Keratinocyte (primary cell): ENCODE measurements around the gene DLEC1. TPM values are rescaled to one million over a fixed set of nuclear protein-coding genes. Genes with fewer than 3 reads are reported as not detected.

Experiments
- DNase-seq: peaks from one replicate; pipeline ENCODE4 v3.0.0-alpha.2; 2011; ENCODE audit warnings: low read depth, missing footprints, low spot score
- FAIRE-seq: peaks from 2 replicates; lab custom pipeline; 2011; peaks lifted over from hg19 to GRCh38; lab: Jason Lieb, UNC
- H2AFZ ChIP-seq: 2 replicates; pipeline ENCODE4 v1.6.0; 2012; ENCODE audit warnings: low read length, control low read depth, inconsistent platforms; ENCODE audit not compliant: control insufficient read depth
- H3K27ac ChIP-seq: 2 replicates; pipeline ENCODE4 v1.5.1; 2011; ENCODE audit warnings: low read length; ENCODE audit not compliant: control insufficient read depth, insufficient read depth
- H3K27me3 ChIP-seq: 3 replicates; pipeline ENCODE4 v1.6.0; 2011; ENCODE audit warnings: low read length; ENCODE audit not compliant: control insufficient read depth, insufficient read depth; ENCODE audit errors: extremely low read depth
- H3K36me3 ChIP-seq, 2 experiments: 2 replicates in 1 of 2; 3 replicates in 1 of 2; pipeline ENCODE4 v1.5.1; 2011; ENCODE audit warnings: low read length in 2 of 2, mild to moderate bottlenecking in 1 of 2; ENCODE audit not compliant: control insufficient read depth in 2 of 2, insufficient read depth in 2 of 2; ENCODE audit errors: extremely low read depth in 1 of 2
- H3K4me1 ChIP-seq: 3 replicates; pipeline ENCODE4 v1.5.1; 2011; ENCODE audit warnings: low read length; ENCODE audit not compliant: control insufficient read depth, insufficient read depth; ENCODE audit errors: extremely low read depth
- H3K4me2 ChIP-seq: 3 replicates; pipeline ENCODE4 v1.6.0; 2011; ENCODE audit warnings: low read depth, low read length; ENCODE audit not compliant: control insufficient read depth, insufficient read depth; ENCODE audit errors: extremely low read depth
- H3K4me3 ChIP-seq, 3 experiments: fragments of 200-600 bp in 1 of 3; sonication (generic) in 1 of 3; 2 replicates in 2 of 3; 3 replicates in 1 of 3; pipeline ENCODE4 v1.5.1; 2011 to 2016; ENCODE audit warnings: low read length in 3 of 3, mild to moderate bottlenecking in 3 of 3, control low read depth in 2 of 3, inconsistent platforms in 1 of 3, low read depth in 1 of 3, mixed read lengths in 1 of 3, mixed run types in 1 of 3, moderate library complexity in 1 of 3; ENCODE audit not compliant: control insufficient read depth in 2 of 3, insufficient read depth in 2 of 3; ENCODE audit errors: extremely low read depth in 1 of 3
- H3K79me2 ChIP-seq: 2 replicates; pipeline ENCODE4 v1.6.0; 2012; ENCODE audit warnings: low read length; ENCODE audit not compliant: control insufficient read depth, insufficient read depth
- H3K9ac ChIP-seq: 3 replicates; pipeline ENCODE4 v1.6.0; 2011; ENCODE audit warnings: low read length; ENCODE audit not compliant: control insufficient read depth, insufficient read depth; ENCODE audit errors: extremely low read depth
- H3K9me1 ChIP-seq: 3 replicates; pipeline ENCODE4 v1.6.0; 2011; ENCODE audit warnings: low read length; ENCODE audit not compliant: control insufficient read depth, insufficient read depth; ENCODE audit errors: extremely low read depth
- H3K9me3 ChIP-seq: 2 replicates; pipeline ENCODE4 v1.5.1; 2012; ENCODE audit warnings: low read depth, low read length; ENCODE audit not compliant: control insufficient read depth
- H4K20me1 ChIP-seq: 3 replicates; pipeline ENCODE4 v1.6.0; 2011; ENCODE audit warnings: low read length; ENCODE audit not compliant: control insufficient read depth, insufficient read depth; ENCODE audit errors: extremely low read depth
- CTCF ChIP-seq, 3 experiments: IDR thresholded peaks in 1 of 3; conservative IDR thresholded peaks in 1 of 3; optimal IDR thresholded peaks in 1 of 3; 2 replicates in 2 of 3; 3 replicates in 1 of 3; pipeline versions ENCODE3 to v1.5.1; 2011; ENCODE audit warnings: low read length in 3 of 3, mild to moderate bottlenecking in 3 of 3, moderate library complexity in 2 of 3, control low read depth in 1 of 3, inconsistent platforms in 1 of 3; ENCODE audit not compliant: insufficient read depth in 2 of 3; ENCODE audit errors: extremely low read depth in 1 of 3
- EZH2 ChIP-seq: IDR thresholded peaks from one replicate; pipeline ENCODE4 v1.6.1; 2012; ENCODE audit warnings: inconsistent platforms, mild to moderate bottlenecking, low read length, moderate library complexity
- dilution Hi-C: fragments of 300-500 bp; cut with MboI; formaldehyde crosslinking; loops from one replicate; pipeline ENCODE4 v1.7.0; 2020; ENCODE audit warnings: low sequenced_read_pairs; ENCODE audit not compliant: extremely low pct_ligation_motif_present
- polyA plus RNA-seq, 5 experiments: library from polyadenylated mRNA; depleted of rRNA in 3 of 5; stranded (reverse) in 3 of 5; stranded (forward) in 1 of 5; unstranded in 1 of 5; fragments of >200 nt; gene quantifications; 1 replicate in 1 of 5; 2 replicates in 3 of 5; 3 replicates in 1 of 5; pipeline versions ENCODE4 v1.2.1 to v1.2.3, GENCODE V29; 2011 to 2012; ENCODE audit warnings: missing spikeins in 2 of 5, low read depth in 1 of 5, low replicate concordance in 1 of 5

Gene DLEC1
- polyA plus RNA-seq, 1 donor (not counting 4 experiments of a cell fraction or from before 2014, with no cell fraction given): not detected

GRCh38 chr3:38121832-38122461 lies 82.9 kb downstream of the DLEC1 start:
- H4K20me1 ChIP-seq: no peaks in the 10 kb centered on the region
- no peak overlapping the region for H3K9ac ChIP-seq
- dilution Hi-C loops: no loop called here
- DNase-seq: no peak
- peaks cover 35 to 39% of the 10 kb centered on the region in 2 experiments for H3K36me3 ChIP-seq
- no peak overlapping the region for H2AFZ ChIP-seq
- TF ChIP-seq EZH2 (no peak), CTCF (optimal IDR thresholded peaks at IDR 0.05 in 1 of 3, IDR thresholded peaks at IDR 0.05 in 1 of 3, conservative IDR thresholded peaks at IDR 0.05 in 1 of 3; ENCODE audit: extremely low read depth in 1 of 3, insufficient read depth in 2 of 3, low read length in 3 of 3) (no peak)
- no peaks in the 10 kb centered on the region for H3K9me1 ChIP-seq
- H3K9me3 ChIP-seq: no peaks in the 10 kb centered on the region
- FAIRE-seq: no peak
- no peaks in the 10 kb centered on the region for H3K27me3 ChIP-seq
- H3K4me2 ChIP-seq: no peak overlapping the region
- no peak overlapping the region for H3K4me3 ChIP-seq
- no peak overlapping the region for H3K27ac ChIP-seq
- H3K4me1 ChIP-seq: no peaks in the 10 kb centered on the region
- no peaks in the 10 kb centered on the region for H3K79me2 ChIP-seq

GRCh38 chr3:38122712-38123290 lies 83.8 kb downstream of the DLEC1 start:
- H2AFZ ChIP-seq: no peak overlapping the region
- no peaks in the 10 kb centered on the region for H4K20me1 ChIP-seq
- no peaks in the 10 kb centered on the region for H3K4me1 ChIP-seq
- H3K4me2 ChIP-seq: no peak overlapping the region
- H3K9me3 ChIP-seq: no peaks in the 10 kb centered on the region
- no peak overlapping the region for H3K4me3 ChIP-seq
- H3K36me3 ChIP-seq: peaks cover 42 to 47% of the 10 kb centered on the region in 2 experiments
- FAIRE-seq: no peak
- H3K27me3 ChIP-seq: no peaks in the 10 kb centered on the region
- H3K27ac ChIP-seq: no peak overlapping the region
- H3K9me1 ChIP-seq: no peaks in the 10 kb centered on the region
- dilution Hi-C loops: no loop called here
- no peak for DNase-seq
- H3K9ac ChIP-seq: no peak overlapping the region
- no peak for TF ChIP-seq CTCF (optimal IDR thresholded peaks at IDR 0.05 in 1 of 3, IDR thresholded peaks at IDR 0.05 in 1 of 3, conservative IDR thresholded peaks at IDR 0.05 in 1 of 3; ENCODE audit: extremely low read depth in 1 of 3, insufficient read depth in 2 of 3, low read length in 3 of 3)
- TF ChIP-seq EZH2: no peak
- no peaks in the 10 kb centered on the region for H3K79me2 ChIP-seq
